Upper lobe of left lung (tissue), 6 donors: Measurements from ENCODE around the gene PDCD6IP. TPM values are rescaled to one million over a fixed set of nuclear protein-coding genes. Genes with fewer than 3 reads are reported as not detected.

Experiments
- ATAC-seq, 2 donors: fragments of 200-7000 bp; cut with Tn5 transposase; one replicate each; pipeline ENCODE4 v1.9.1; 2022; ENCODE audit warnings: mild to moderate bottlenecking in 2 of 2, moderate library complexity in 2 of 2; ENCODE audit not compliant: low FRiP score in 2 of 2
- DNase-seq, 2 donors: peaks; one replicate each; pipeline ENCODE4 v3.0.0-alpha.2; 2019 to 2020
- H3K27ac ChIP-seq, 4 donors: fragments of 200-600 bp; sonication (generic); one replicate each; pipeline ENCODE4 v1.5.1; 2016 to 2019
- H3K27me3 ChIP-seq, 4 donors: fragments of 200-600 bp; sonication (generic); one replicate each; pipeline ENCODE4 v1.5.1; 2017 to 2019
- H3K36me3 ChIP-seq, 4 donors: fragments of 200-600 bp; sonication (generic); one replicate each; pipeline ENCODE4 v1.5.1; 2016 to 2019
- H3K4me1 ChIP-seq, 4 donors: fragments of 200-600 bp; sonication (generic); one replicate each; pipeline ENCODE4 v1.5.1; 2018 to 2019
- H3K4me3 ChIP-seq, 4 donors: fragments of 200-600 bp; sonication (generic); one replicate each; pipeline ENCODE4 v1.5.1; 2017 to 2019; ENCODE audit warnings: mild to moderate bottlenecking in 2 of 4, moderate library complexity in 1 of 4
- H3K9me3 ChIP-seq, 4 donors: fragments of 200-600 bp; sonication (generic); one replicate each; pipeline ENCODE4 v1.5.1; 2018 to 2019
- CTCF ChIP-seq, 6 experiments: fragments of 450-650 bp in 4 of 6; fragments of 200-600 bp in 2 of 6; sonication (generic) in 2 of 6; IDR thresholded peaks; one replicate each; pipeline ENCODE4 v1.5.1; 2016 to 2019; ENCODE audit warnings: antibody characterized with exemption in 6 of 6
- EP300 ChIP-seq, 4 donors: sonication (generic); formaldehyde crosslinking; IDR thresholded peaks; one replicate each; pipeline ENCODE4 v1.5.1; 2017; ENCODE audit warnings: antibody characterized with exemption in 4 of 4, control low read depth in 2 of 4
- POLR2A ChIP-seq, 4 donors: fragments of 450-650 bp; IDR thresholded peaks; one replicate each; pipeline ENCODE4 v1.5.1; 2016 to 2017; ENCODE audit warnings: antibody characterized with exemption in 4 of 4, mild to moderate bottlenecking in 2 of 4
- POLR2AphosphoS5 ChIP-seq, 2 donors: sonication (generic); formaldehyde crosslinking; IDR thresholded peaks; one replicate each; pipeline ENCODE4 v1.5.1; 2017; ENCODE audit warnings: antibody characterized with exemption in 2 of 2
- WGBS, 2 donors: methylation state at CpG; one replicate each; pipeline ENCODE4 v1.1.5; 2017 to 2018; 5-methylcytosine and 5-hydroxymethylcytosine counted together
- total RNA-seq, 6 donors: library from RNA; depleted of rRNA in 4 of 6; stranded (reverse); fragments of >200 nt in 4 of 6; gene quantifications; one replicate each; pipeline versions ENCODE4 v1.1.0 to v1.2.1, GENCODE V29; 2016 to 2021
- donor health status: DM: no; HTN: no; CAD: no; lungs with moderate emphysema.
- donor health status: DM: no; HTN: yes; CAD: no; lungs with severe emphysema.

The PDCD6IP gene
- total RNA-seq, 6 donors from 2014 or later: 120 to 289 (median 259) TPM

DNA sequence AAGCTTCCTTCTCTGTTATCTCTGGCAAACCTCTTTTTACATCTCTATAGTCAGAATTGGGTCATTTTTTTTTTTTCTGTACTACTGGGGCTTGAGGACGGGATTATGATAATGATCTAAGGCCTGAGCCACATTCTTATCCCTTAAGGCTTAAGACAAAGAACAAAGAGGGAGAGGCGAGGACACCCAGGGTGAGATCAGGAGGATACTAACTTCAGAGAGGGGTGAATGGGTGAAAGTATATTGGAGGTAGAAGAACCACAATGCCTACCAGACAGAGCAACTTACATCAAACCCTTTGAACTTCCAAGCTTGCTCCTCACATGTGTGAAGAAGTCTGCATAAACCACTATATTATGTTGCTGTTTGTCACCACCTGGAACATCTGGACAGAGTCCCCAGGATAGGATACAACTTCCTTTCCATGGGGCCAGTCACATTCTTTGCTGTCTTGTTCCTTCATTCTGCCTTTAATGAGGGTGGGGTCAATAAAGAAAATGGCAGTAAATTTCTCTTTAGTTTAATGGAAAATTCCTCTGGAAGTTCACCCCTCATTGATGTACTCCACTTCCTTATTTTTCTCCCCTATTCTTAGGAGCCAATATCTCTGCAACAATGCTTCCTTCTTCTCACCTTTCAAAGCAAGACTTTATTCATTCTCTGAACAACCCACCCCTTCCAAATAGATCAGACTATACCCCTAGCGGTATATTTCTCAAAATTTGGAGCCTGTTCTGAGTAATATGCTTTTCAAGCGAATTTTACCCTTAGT, 9.1 kb upstream of the PDCD6IP start:
- Histone ChIP-seq H3K4me1 (peaks cover 3 to 5% (median 4%) of the 10 kb centered on the region in 4 donors), H3K36me3 (no peaks in the 10 kb centered on the region), H3K27ac (no peak overlapping the region), H3K27me3 (no peaks in the 10 kb centered on the region), H3K4me3 (no peak overlapping the region), H3K9me3 (no peaks in the 10 kb centered on the region)
- 69 to 77% methylated on average over 4 of the region's 4 CpGs for WGBS, 2 donors
- ATAC-seq: no peak
- TF ChIP-seq POLR2AphosphoS5 (IDR thresholded peaks at IDR 0.05): no peak
- no peak for TF ChIP-seq CTCF (IDR thresholded peaks at IDR 0.05)
- TF ChIP-seq EP300 (IDR thresholded peaks at IDR 0.05): no peak
- TF ChIP-seq POLR2A (IDR thresholded peaks at IDR 0.05): no peak
- no peak for DNase-seq

DNA sequence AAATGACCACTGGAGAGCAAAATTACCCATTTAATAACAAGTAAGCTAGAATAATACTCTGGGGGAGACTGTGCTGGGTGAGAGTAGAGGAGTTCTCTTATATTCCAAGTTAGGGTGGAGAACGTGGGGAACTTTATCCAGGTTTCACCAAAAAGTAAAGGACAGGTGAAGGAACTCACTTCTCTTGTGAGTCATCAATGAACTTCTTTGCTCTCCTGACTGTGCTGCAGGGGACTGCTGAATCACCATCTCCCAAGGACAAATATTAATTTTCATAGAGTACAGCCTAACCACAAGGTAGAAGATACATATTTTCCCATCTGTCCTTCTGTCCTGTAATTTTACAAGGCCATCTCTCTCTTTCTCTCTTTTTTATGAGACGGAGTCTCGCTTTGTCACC, 8.3 kb upstream of the PDCD6IP start:
- no peak overlapping the region for H3K27ac ChIP-seq
- 90 to 92% methylated on average over 3 of the region's 3 CpGs for WGBS, 2 donors
- H3K4me3 ChIP-seq: no peak overlapping the region
- no peak for TF ChIP-seq POLR2A (IDR thresholded peaks at IDR 0.05)
- no peak for TF ChIP-seq CTCF (IDR thresholded peaks at IDR 0.05)
- TF ChIP-seq POLR2AphosphoS5 (IDR thresholded peaks at IDR 0.05): no peak
- no peak for TF ChIP-seq EP300 (IDR thresholded peaks at IDR 0.05)
- no peak for ATAC-seq
- H3K9me3 ChIP-seq: no peaks in the 10 kb centered on the region
- H3K36me3 ChIP-seq: no peaks in the 10 kb centered on the region
- no peak for DNase-seq
- H3K4me1 ChIP-seq: peaks cover 3 to 5% (median 4%) of the 10 kb centered on the region in 4 donors
- H3K27me3 ChIP-seq: no peaks in the 10 kb centered on the region

GRCh38 chr3:33791477-33792166, 6.8 kb upstream of the PDCD6IP start:
- DNase-seq (peak in 1 of 2 donors; percentile 76), ATAC-seq (peak; percentile 46 to 71)
- Histone ChIP-seq H3K36me3 (no peaks in the 10 kb centered on the region), H3K27ac (no peak overlapping the region), H3K27me3 (no peaks in the 10 kb centered on the region), H3K4me3 (no peak overlapping the region), H3K4me1 (peaks cover 3 to 5% (median 4%) of the 10 kb centered on the region in 4 donors), H3K9me3 (no peaks in the 10 kb centered on the region)
- WGBS, 2 donors: 27 to 38% methylated on average over 4 of the region's 4 CpGs
- TF ChIP-seq EP300 (IDR thresholded peaks at IDR 0.05): no peak
- no peak for TF ChIP-seq CTCF (IDR thresholded peaks at IDR 0.05)
- TF ChIP-seq POLR2AphosphoS5 (IDR thresholded peaks at IDR 0.05): peak in 1 of 2 donors; percentile 38
- TF ChIP-seq POLR2A (IDR thresholded peaks at IDR 0.05): peak in 1 of 4 donors; percentile 13

- no peak for DNase-seq
- 81 to 86% methylated on average over 5 of the region's 5 CpGs for WGBS, 2 donors
- Histone ChIP-seq H3K36me3 (no peaks in the 10 kb centered on the region), H3K4me1 (peaks cover under 1 to 4% (median 1%) of the 10 kb centered on the region in 4 donors), H3K27me3 (no peaks in the 10 kb centered on the region), H3K27ac (no peak overlapping the region), H3K4me3 (no peak overlapping the region), H3K9me3 (no peaks in the 10 kb centered on the region)
- ATAC-seq: no peak
- TF ChIP-seq POLR2A (IDR thresholded peaks at IDR 0.05) (no peak), CTCF (IDR thresholded peaks at IDR 0.05) (no peak)
These were observed 6.1 kb upstream of the PDCD6IP start for GRCh38 chr3:33792167-33792892.
